ENCODE data around the gene PCDH9.

DNA sequence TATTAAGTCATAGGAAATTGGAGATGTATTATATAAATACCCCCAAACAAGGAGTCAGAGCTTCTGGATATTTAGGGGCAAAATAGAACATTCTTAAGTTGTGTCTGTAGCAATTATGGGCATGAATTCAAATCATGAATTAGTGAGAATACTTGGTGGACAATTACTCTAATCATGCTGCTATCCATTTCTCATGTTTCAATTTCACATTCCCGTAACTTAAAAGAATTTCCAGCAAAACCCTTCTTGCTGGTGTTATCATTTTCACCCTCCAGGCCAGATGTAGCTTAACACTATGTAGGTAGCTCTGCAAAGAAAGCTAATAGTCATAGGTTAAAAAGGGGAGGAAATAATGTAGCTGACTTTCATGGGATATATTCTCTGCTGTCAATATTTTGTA lies 136.1 kb downstream of the PCDH9 start:
- TF ChIP-seq, protein P1, sequence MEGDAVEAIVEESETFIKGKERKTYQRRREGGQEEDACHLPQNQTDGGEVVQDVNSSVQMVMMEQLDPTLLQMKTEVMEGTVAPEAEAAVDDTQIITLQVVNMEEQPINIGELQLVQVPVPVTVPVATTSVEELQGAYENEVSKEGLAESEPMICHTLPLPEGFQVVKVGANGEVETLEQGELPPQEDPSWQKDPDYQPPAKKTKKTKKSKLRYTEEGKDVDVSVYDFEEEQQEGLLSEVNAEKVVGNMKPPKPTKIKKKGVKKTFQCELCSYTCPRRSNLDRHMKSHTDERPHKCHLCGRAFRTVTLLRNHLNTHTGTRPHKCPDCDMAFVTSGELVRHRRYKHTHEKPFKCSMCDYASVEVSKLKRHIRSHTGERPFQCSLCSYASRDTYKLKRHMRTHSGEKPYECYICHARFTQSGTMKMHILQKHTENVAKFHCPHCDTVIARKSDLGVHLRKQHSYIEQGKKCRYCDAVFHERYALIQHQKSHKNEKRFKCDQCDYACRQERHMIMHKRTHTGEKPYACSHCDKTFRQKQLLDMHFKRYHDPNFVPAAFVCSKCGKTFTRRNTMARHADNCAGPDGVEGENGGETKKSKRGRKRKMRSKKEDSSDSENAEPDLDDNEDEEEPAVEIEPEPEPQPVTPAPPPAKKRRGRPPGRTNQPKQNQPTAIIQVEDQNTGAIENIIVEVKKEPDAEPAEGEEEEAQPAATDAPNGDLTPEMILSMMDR (conservative IDR thresholded peaks at IDR 0.05; ENCODE audit: low read depth, low read length) = no peak
- TF ChIP-seq POLR2A (IDR thresholded peaks at IDR 0.05; ENCODE audit: low read depth, low read length) (no peak), ELK1 (IDR thresholded peaks at IDR 0.05; ENCODE audit: borderline replicate concordance, low read depth, low read length) (no peak), RCOR1 (IDR thresholded peaks at IDR 0.05; ENCODE audit: insufficient replicate concordance, low read length) (no peak), CEBPB (IDR thresholded peaks at IDR 0.05; ENCODE audit: low read depth, low read length) (no peak), BHLHE40 (IDR thresholded peaks at IDR 0.05; ENCODE audit: low read depth, low read length) (no peak), MAFK (IDR thresholded peaks at IDR 0.05; ENCODE audit: low read depth, low read length) (no peak), NFE2L2 (IDR thresholded peaks at IDR 0.05; ENCODE audit: low read depth, low read length) (no peak), FOS (IDR thresholded peaks at IDR 0.05; ENCODE audit: low read depth, low read length) (no peak)

Measured in IMR-90 (cell line).